Measurements from ENCODE around the gene CNIH1. TPM values are rescaled to one million over a fixed set of nuclear protein-coding genes. Genes with fewer than 3 reads are reported as not detected.
A peak's percentile ranks its signal among the peaks of the same experiment; 100 is the strongest.

The CNIH1 gene
- total and polyA plus RNA-seq, 2 of the 13 experiments (the other 11 are each of a cell fraction or from before 2014, with no cell fraction given) = 166 to 421 TPM

DNA sequence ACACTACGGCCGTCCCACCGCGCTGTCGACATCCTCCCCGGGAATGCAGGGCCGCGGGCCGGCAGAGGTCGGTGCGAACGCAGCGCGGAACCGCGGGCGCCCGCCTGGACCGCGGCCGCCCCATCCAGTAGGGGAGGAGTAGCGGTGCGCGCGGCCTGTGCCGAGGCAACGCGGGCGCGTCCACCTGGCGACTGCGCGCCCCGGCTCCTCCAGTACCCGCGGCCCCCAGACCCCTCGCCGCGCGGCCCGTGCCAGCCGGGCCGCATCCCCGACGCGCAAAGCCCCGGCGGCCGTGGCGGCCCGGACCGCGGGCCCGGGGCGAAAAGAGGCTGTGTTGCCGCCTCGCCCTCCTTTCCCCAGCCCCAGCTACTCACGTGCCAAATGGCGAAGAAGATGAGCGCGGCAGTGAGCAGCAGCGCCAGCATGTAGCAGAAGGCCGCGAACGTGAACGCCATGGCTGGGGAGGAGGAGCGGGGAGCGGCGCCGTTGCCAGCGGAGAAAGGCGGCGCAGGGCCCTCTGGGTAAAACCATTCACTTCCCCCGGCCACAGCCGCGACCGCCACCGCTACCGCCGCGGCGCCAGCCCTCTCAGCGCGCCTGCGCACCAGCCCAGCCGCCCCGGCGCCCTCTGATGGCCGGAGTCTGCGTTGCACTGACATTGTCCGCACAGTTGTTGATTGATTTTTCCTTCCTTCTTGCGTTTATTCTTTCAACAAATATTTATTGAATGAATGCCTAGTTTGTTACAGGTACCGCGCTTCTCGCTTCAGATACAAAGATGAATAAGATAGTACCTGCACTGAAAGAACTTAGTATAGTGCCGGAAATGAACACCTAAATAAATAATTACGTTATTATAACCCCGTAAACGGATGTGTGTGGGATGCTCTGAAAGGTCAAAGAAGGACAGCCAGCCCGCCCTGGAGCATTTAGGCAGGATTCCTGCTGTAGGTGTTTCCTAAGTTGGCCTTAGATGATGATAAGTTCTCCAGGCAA lies at the start of gene CNIH1 (continued):
- TF ChIP-seq, protein P1, sequence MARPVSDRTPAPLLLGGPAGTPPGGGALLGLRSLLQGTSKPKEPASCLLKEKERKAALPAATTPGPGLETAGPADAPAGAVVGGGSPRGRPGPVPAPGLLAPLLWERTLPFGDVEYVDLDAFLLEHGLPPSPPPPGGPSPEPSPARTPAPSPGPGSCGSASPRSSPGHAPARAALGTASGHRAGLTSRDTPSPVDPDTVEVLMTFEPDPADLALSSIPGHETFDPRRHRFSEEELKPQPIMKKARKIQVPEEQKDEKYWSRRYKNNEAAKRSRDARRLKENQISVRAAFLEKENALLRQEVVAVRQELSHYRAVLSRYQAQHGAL (CRISPR knock-in tag; IDR thresholded peaks at IDR 0.05; ENCODE audit: not compliant biosample characterization) = no peak
- TF ChIP-seq KLF13 (CRISPR knock-in tag; IDR thresholded peaks at IDR 0.05) = no peak
- TF ChIP-seq CBFB (CRISPR knock-in tag; IDR thresholded peaks at IDR 0.05) = peak; percentile 80; the same call in 1 of the 2 replicates
- no peak for TF ChIP-seq ZNF773 (CRISPR knock-in tag; IDR thresholded peaks at IDR 0.05; ENCODE audit: borderline replicate concordance)
- TF ChIP-seq SP5 (CRISPR knock-in tag; IDR thresholded peaks at IDR 0.05; ENCODE audit: borderline replicate concordance, low read depth) = peak; percentile 0; the same call in 1 of the 2 replicates
- no peak for TF ChIP-seq TRIM24 (CRISPR knock-in tag; IDR thresholded peaks at IDR 0.05)
- TF ChIP-seq, protein P2, sequence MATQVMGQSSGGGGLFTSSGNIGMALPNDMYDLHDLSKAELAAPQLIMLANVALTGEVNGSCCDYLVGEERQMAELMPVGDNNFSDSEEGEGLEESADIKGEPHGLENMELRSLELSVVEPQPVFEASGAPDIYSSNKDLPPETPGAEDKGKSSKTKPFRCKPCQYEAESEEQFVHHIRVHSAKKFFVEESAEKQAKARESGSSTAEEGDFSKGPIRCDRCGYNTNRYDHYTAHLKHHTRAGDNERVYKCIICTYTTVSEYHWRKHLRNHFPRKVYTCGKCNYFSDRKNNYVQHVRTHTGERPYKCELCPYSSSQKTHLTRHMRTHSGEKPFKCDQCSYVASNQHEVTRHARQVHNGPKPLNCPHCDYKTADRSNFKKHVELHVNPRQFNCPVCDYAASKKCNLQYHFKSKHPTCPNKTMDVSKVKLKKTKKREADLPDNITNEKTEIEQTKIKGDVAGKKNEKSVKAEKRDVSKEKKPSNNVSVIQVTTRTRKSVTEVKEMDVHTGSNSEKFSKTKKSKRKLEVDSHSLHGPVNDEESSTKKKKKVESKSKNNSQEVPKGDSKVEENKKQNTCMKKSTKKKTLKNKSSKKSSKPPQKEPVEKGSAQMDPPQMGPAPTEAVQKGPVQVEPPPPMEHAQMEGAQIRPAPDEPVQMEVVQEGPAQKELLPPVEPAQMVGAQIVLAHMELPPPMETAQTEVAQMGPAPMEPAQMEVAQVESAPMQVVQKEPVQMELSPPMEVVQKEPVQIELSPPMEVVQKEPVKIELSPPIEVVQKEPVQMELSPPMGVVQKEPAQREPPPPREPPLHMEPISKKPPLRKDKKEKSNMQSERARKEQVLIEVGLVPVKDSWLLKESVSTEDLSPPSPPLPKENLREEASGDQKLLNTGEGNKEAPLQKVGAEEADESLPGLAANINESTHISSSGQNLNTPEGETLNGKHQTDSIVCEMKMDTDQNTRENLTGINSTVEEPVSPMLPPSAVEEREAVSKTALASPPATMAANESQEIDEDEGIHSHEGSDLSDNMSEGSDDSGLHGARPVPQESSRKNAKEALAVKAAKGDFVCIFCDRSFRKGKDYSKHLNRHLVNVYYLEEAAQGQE (IDR thresholded peaks at IDR 0.05; ENCODE audit: borderline replicate concordance in 1 of 2, low read depth in 1 of 2, low read length in 2 of 2) = peak in 1 of 2 experiments; percentile 25; a peak in 1 of 4 replicates
- no peak for TF ChIP-seq HDAC6 (IDR thresholded peaks at IDR 0.05; ENCODE audit: low read depth, low read length)
- TF ChIP-seq, protein P3, sequence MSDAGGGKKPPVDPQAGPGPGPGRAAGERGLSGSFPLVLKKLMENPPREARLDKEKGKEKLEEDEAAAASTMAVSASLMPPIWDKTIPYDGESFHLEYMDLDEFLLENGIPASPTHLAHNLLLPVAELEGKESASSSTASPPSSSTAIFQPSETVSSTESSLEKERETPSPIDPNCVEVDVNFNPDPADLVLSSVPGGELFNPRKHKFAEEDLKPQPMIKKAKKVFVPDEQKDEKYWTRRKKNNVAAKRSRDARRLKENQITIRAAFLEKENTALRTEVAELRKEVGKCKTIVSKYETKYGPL (CRISPR knock-in tag; IDR thresholded peaks at IDR 0.05) = no peak
- TF ChIP-seq ZNF350 (CRISPR knock-in tag; IDR thresholded peaks at IDR 0.05; ENCODE audit: borderline replicate concordance, low read depth) = 0 out of 2 replicates have a peak, but pooled peaks have one; percentile 46
- peak; percentile 96 for TF ChIP-seq PHF8 (CRISPR knock-in tag; IDR thresholded peaks at IDR 0.05)
- TF ChIP-seq ZFP36L1 (CRISPR knock-in tag; IDR thresholded peaks at IDR 0.05) = no peak
- no peak for TF ChIP-seq NFRKB (IDR thresholded peaks at IDR 0.05)
- TF ChIP-seq ATRX (CRISPR knock-in tag; IDR thresholded peaks at IDR 0.05; ENCODE audit: borderline replicate concordance) = no peak
- TF ChIP-seq ZNF672 (CRISPR knock-in tag; IDR thresholded peaks at IDR 0.05) = no peak
- TF ChIP-seq MED8 (CRISPR knock-in tag; IDR thresholded peaks at IDR 0.05; ENCODE audit: insufficient replicate concordance) = peak; percentile 63
- peak; percentile 88 for TF ChIP-seq ZNF891 (CRISPR knock-in tag; IDR thresholded peaks at IDR 0.05)
- TF ChIP-seq TFDP1 (CRISPR knock-in tag; IDR thresholded peaks at IDR 0.05; ENCODE audit: borderline replicate concordance) = peak; percentile 59; the same call in 1 of the 2 replicates
- no peak for TF ChIP-seq ZNF572 (CRISPR knock-in tag; IDR thresholded peaks at IDR 0.05)
- peak; percentile 97 for TF ChIP-seq ZFX (CRISPR knock-in tag; IDR thresholded peaks at IDR 0.05; ENCODE audit: low read depth)
- TF ChIP-seq SP1 (IDR thresholded peaks at IDR 0.05) = no peak
- no peak for TF ChIP-seq SP1 (CRISPR knock-in tag; IDR thresholded peaks at IDR 0.05)
- no peak for TF ChIP-seq SMARCC2 (IDR thresholded peaks at IDR 0.05)
- TF ChIP-seq ZFP1 (CRISPR knock-in tag; IDR thresholded peaks at IDR 0.05) = no peak
- no peak for TF ChIP-seq ZNF839 (CRISPR knock-in tag; IDR thresholded peaks at IDR 0.05; ENCODE audit: borderline replicate concordance)

All from HepG2 (cell line).